Measurements from ENCODE around the gene TMCC1.
"Not testable (repeated sequence)": the region's sequence is repeated elsewhere in the genome, so short reads cannot be mapped to it uniquely, and the experiment has no call there.

Gene TMCC1

GRCh38 chr3:129622933-129623332 lies 270.6 kb downstream of the TMCC1 start:
- DNase-seq (ENCODE audit: low spot score): no peak

GRCh38 chr3:129622226-129622874 lies 271.2 kb downstream of the TMCC1 start:
- no peak for DNase-seq (ENCODE audit: low spot score)

GRCh38 chr3:129621626-129622225 lies 271.8 kb downstream of the TMCC1 start:
- DNase-seq (ENCODE audit: low spot score): no peak

DNA sequence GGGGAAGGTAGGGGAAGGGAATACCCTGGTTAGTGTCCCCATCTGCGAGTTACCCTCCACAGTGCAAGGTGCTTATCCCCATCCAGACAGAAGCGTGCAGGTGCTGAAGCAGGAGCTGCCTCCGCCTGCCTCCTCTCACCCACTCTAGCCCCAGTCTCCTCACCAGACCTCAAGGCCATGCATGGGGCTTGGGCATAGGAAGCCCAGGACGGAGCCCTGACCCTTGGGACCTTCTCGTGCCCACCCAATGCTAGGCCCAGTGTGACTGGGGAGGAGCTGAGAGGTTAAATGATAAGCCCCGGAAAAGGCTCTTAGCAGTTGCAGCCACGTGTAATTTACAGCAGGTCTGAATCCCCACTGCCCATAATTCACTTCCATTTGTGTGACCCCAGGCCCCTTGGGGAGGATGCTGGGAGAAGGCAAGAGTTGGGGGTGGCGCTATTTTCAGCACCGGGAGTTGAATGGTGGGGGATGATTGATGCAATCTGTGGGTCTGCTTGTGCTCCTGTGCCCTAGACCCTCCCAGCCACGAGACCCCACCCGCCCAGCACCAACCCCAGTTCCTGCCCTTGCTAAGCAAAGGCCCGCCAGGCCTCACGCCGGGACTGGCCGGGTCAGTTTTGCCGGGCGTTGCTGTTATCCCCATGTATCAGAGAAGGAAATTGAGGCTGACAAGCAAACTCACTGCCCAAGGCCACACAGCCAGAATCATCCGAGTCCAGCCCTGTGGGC lies 272.5 kb downstream of the TMCC1 start:
- DNase-seq (ENCODE audit: low spot score): no peak

DNA sequence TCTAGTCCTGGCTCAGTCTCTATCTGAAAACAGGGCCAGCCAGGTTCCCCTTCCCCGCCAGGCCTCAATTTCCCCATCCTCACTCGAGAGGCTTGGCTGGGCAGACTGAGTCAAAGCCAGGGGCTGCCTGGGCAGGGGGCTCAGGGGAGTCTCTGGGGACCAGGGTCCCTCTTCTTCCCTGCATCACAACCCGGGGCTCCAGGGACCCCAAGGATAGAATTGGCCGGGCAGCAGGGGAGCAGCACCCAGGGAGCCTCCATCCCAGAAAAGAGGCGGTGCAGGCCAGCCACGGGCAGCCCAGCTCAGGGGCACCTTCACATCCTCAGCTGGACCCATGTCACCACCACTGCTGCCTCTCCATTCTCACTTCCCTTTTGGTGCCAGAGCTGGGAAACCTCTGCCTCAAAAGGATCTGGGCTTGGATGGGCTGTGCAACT lies 273.8 kb downstream of the TMCC1 start:
- DNase-seq (ENCODE audit: low spot score): no peak

GRCh38 chr3:129618901-129619671 lies 274.4 kb downstream of the TMCC1 start:
- no peak for DNase-seq (ENCODE audit: low spot score)

DNA sequence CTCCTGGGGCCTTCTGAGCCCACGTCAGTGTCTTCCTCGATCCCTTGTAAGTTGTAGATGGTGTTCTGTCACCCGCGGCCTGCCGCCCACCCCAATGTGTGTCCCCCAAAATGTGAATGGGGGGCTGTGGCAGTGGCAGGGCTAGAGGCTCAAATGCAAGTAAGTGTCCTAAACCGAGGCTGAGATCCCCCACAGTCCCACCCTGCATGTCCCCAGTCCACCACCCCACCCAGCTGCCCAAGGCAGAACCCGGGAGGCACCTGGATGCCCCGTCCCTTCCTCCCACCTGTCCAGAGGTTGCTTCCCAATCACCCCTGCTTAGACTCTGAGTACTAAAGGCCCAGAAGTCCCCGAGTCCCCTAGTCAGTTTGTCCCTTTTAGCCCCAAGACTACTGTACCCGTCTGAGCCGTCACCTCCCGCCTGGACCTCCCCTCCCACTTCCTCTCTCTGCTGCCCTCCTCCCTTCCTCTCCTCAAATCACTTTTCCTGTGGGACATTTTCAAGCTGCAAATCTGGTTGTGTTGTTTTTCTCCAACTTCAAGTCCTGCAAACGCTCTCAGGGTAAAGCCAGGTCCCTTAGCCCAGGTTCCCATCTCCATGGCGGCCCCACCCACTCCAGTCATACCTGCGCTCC lies 275.2 kb downstream of the TMCC1 start:
- no peak for DNase-seq (ENCODE audit: low spot score)

DNA sequence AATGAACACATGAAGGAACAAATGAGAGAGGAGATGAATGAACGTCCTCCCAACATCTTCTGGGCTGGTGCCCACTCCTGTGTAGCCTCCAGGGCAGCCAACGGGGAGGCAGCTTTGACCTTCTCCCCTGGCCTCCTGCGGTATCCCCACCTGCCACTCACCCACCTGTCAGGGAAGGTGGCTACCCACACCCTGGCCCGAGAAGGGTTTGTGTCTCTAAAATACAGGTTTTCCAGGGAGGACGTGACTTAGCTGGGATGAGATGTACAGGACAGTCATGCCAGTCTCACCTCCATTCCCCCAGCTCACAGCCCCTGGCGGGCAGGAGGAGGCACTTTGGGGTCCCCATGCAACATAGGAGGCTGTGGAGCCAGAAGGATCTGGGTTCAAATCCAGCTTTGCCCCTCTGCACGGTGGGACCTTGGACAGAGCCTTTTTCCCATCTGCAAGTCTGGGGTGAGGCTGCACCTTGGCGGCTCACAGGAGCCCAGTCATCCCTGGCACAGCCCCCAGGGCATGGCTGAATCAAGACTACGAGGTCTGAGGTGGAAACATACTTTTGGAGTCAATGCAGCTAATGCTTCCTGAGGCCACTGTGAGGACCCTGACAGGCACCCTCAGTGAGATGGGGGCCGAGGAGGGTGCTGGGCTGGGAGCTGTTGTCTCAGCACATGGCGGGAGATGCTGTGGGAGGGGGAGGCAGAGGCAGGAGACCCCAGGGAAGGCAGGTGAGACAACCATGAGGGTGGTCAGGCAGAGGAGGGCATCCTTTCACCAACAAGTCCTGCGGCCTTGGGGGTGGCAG lies 275.9 kb downstream of the TMCC1 start:
- no peak for DNase-seq (ENCODE audit: low spot score)

- DNase-seq (ENCODE audit: low spot score): no peak
Observed at GRCh38 chr3:129616713-129617112, 276.8 kb downstream of the TMCC1 start.

- no peak for DNase-seq (ENCODE audit: low spot score)
Observed at GRCh38 chr3:129616291-129616690, 277.2 kb downstream of the TMCC1 start.

DNA sequence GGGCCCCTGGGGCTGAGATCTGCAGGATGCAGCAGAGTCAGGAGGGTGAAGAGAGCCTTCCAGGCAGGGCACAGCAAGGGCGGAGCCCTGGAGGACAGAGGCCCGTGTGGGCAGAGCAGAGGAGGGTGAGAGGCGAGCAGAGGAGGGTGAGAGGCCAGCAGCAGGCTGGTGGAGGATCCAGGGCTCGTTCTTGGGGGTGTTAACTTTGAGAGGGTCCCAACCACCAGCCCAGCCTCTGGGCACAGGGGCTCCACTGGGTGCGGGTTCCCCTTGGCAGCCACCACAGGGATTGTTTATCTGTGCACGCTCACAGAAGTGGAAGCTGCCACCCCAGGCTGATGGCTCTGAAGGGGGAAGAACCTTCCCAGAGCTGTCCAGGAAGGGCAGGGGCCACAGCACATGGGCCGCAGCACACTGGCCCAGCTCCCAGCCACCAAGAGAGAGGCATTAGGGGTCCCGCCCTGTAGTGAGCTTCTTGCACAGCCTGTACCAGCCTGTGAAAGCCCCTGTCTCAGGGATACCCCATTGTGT lies 277.7 kb downstream of the TMCC1 start:
- DNase-seq (ENCODE audit: low spot score): no peak

- DNase-seq (ENCODE audit: low spot score): no peak
Observed at GRCh38 chr3:129614927-129615363, 278.6 kb downstream of the TMCC1 start.

- DNase-seq (ENCODE audit: low spot score): no peak
Observed at GRCh38 chr3:129614435-129614834, 279.1 kb downstream of the TMCC1 start.

DNA sequence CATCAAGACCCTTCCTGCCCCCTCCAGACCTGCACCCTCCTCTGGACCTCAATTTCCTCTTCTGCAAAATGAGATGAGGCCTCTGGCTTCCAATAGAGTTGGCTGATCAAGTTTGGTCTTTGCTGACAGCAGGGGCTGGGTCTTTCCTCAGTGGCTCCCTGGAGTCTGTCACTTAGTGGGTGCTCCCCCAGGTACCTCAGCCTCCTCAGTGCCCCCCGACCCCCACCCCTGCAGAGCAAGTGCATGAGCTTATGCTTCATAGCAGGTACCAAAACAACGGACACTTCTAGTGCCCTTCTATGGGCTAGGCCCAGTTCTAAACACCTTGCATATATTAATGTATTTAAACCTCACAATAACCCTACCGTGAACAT lies 280.2 kb downstream of the TMCC1 start:
- no peak for DNase-seq (ENCODE audit: low spot score)

- no peak for DNase-seq (ENCODE audit: low spot score)
Observed at GRCh38 chr3:129612534-129613366, 280.8 kb downstream of the TMCC1 start.

GRCh38 chr3:129611812-129612533 lies 281.5 kb downstream of the TMCC1 start:
- no peak for DNase-seq (ENCODE audit: low spot score)

DNA sequence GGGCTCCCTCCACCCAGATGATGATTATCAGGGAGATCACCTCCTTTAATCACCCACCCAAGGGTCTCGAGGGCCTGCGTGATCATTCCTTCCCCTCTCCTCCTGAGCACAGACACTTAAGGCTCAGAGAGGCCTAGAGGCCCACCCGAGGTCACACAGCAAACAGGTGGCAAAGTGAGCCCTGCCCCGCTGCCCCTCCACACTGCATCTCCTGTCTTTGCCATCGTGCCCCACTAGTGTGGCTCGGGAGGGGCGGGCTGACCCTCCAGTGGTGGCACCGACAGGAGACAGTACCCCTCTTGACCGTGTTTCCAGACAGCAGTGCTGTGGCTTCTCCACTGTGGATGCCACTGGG lies 282.1 kb downstream of the TMCC1 start:
- no peak for DNase-seq (ENCODE audit: low spot score)

DNA sequence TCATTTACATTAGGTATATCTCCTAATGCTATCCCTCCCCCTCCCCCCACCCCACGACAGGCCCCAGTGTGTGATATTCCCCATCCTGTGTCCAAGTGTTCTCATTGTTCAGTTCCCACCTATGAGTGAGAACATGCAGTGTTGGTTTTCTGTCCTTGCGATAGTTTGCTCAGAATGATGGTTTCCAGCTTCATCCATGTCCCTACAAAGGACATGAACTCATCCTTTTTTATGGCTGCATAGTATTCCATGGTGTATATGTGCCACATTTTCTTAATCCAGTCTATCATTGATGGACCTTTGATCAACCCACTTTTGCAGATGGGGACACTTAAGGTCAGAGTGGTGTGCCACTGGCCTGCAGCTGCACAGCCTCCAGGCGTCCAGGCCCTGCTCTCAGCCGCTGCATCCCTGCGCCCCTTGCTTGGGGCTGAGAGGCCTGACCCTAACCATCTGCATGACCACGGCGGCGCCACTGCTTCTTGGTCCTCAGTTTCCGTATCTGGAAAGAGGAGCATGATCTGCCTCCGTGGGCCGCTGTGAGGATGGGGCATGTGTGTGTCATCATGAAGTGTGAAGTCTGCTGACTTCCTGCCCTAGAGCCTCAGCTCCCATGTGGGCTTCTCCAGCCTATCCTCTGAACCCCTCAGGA lies 282.6 kb downstream of the TMCC1 start:
- not testable (repeated sequence) for DNase-seq (ENCODE audit: low spot score)

GRCh38 chr3:129610276-129610675 lies 283.2 kb downstream of the TMCC1 start:
- DNase-seq (ENCODE audit: low spot score): no peak

Data from activated CD4-positive, alpha-beta T cell treated with anti-CD3 and anti-CD28 coated beads, Interleukin-2, Interleukin-4, amounts not matched to agents 100 ng/mL and 50 ng/mL, durations not matched to agents 16 hours and 8 hours (primary cell).